ENCODE results near the gene CACNB4.

CACNB4 gene

DNA sequence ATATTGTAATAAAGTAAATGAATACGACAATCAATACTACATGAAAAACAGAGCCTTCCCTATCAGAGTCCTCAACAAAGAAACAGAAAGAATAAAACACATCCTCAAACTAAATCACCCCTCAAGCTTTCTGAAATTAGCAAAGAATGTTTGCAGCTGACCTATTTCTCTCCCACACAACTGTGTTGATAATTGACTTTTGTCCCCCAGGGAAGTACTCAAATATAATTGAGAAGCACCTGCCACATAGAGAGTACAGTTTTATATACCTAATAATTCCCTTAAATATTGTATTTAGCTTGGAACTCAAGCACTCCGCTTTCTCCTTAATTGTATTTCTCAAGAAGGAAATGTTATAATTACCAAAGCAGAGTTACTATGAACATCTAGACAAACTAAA, 12.6 kb downstream of the CACNB4 start:
- DNase-seq, result no peak

GRCh38 chr2:152084076-152084475, 14.8 kb downstream of the CACNB4 start:
- DNase-seq, result no peak

DNA sequence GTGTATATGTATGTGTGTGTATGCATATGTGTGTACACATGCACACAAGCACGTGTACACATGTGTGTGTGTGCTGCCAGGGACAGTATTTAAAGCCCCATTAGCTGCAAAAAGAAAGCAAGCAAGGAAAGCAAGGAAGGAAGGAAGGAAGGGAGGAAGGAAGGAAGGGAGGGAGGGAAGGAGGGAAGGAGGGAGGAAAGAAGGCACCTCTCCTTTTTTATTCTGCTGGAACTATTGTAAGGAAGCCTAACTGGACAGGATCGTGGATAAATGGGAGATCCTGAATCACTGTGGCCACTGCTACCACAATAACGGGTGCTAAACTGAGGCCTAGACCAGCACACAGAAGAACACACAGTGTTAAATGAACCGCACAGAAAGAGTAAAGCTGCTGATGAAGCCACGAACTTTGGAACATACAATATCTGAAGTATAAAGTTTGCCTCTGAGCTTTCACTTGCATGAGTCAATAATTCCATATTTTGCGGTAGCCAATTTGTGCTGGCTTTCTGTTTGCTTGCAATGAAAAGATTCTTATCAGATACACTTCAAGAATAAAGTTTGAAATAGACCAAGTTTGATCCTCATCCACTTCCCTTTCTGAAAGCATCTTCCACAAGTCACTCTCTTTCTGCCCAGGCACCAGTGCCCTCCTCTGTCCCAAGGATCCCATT, 15.5 kb downstream of the CACNB4 start:
- DNase-seq, result no peak

- DNase-seq, result no peak
Observed at GRCh38 chr2:152078662-152079061, 20.2 kb downstream of the CACNB4 start.

DNA sequence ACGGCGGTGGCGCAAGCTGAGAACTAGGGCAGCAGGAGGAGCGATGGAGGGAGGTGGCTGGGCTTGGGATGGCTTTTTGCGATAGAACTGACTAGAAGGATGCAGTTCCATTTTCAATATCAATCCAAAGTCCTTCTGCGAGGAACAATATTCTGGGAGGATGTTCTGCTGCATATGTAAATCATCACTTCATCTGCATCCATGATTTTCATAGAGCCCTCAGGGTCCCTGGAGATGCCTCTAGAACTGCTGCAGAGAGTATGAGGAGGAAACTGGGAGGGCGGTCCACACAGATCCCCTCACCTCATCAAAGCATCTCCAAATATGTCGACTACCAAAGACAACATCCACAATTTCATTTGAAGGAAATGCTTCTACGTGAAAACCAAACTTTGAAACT, 20.8 kb downstream of the CACNB4 start:
- no peak for DNase-seq

GRCh38 chr2:152075461-152076050, 23.3 kb downstream of the CACNB4 start:
- DNase-seq, result no peak

GRCh38 chr2:152072011-152072410, 26.8 kb downstream of the CACNB4 start:
- no peak for DNase-seq

GRCh38 chr2:152071518-152071917, 27.3 kb downstream of the CACNB4 start:
- DNase-seq, result no peak

DNA sequence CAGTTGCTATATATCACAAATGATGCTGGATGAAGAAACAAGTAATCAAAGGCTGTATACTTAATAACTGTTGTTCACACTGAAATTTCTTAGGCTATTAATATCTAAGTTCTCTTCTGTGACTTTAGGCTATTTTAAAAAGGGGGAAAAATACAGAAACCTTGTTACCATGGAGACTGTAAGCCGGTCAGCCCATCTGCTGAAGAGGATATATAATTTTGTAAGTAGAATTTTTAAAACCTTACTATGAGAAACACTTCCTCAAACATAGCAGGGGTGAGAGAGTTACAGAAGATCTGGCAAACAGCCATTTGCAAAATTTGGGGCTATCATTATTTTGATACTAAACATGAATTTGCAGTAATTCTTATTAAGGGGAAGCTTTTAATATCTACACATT, 27.8 kb downstream of the CACNB4 start:
- DNase-seq, result no peak

DNA sequence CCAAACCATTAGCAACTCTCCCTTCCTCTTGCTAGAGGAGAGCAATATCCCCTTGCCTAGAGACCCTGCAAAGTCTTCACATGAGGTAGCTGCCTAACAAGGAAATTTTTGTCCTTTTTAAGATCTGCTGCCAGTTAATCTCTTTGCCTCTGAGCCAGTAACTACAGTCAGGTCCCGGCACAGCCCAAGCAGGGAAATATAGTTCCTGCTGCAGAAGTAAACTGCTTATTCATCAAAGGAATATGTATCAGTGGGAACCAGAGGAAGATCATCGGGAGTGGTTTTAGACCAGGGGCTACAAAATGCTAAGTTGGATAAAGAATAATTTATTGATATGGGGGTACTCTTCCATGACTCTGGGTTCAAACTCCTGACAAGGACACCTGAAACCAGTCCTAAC, 30.6 kb downstream of the CACNB4 start:
- no peak for DNase-seq

- DNase-seq, result no peak
Observed at GRCh38 chr2:152067823-152068222, 31.0 kb downstream of the CACNB4 start.

GRCh38 chr2:152065945-152066344, 32.9 kb downstream of the CACNB4 start:
- no peak for DNase-seq

DNA sequence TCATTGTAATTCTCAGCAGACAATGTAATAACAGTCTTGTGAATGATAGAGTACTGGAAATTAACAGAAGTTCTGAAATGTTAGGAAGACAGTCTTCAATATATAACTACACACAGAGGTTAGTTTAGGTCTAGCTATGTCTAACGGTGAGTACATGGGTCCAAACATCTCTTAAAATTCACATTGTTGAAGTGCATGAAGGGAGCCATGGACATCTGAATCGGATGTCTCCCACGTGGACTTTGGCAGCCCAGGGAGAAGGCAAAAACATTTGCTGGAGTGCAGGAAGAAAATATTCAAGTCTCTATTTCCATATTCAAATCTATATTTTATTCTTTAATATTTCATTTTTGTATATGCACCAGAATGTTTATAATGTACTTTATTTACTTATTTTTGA, 34.8 kb downstream of the CACNB4 start:
- DNase-seq, result no peak

- DNase-seq, result no peak
Observed at GRCh38 chr2:152063325-152063924, 35.4 kb downstream of the CACNB4 start.

DNA sequence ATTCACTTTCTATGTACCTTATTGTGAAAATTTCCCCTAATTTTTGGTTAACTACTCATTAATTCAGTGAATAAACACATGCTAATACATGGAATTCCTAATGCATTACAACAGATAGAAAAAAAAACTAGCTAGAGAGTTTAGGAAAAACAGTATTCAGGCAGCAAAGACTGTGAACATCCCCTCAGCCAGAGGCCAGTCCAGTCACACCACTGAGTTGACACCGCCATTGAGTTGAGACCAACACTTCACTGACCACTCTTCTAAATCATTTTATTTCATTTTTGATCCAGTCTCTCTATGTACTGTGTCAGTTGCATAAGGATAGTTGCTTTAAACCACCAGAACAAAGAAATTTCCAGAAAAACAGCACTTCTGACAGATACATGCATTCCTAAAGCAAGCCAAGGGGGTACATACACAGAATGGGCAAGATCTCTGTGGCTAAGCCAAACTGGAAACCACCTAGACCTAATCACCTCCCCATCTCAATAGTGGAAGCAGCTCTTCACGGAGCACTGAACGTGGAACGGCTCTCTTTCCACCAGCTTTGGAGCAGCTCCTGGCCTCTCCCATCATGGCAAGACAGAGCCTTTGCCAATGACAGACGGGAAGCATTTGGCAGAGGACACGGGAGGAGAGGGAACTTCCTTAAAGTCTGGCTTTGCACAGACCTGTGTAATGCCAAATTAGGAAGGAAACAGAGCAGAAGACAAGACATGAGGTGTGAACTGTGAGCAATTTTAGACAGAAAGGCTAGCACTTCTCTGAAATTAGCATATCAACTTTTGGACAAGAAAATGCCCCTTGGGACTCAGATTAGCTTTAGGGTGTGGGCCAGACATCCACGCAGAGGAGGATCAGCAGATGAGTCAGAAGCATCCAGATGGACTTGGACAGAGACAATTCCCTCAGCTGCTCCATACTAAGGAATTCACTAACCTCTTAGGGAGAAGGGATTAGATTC, 36.4 kb downstream of the CACNB4 start:
- no peak for DNase-seq

DNA sequence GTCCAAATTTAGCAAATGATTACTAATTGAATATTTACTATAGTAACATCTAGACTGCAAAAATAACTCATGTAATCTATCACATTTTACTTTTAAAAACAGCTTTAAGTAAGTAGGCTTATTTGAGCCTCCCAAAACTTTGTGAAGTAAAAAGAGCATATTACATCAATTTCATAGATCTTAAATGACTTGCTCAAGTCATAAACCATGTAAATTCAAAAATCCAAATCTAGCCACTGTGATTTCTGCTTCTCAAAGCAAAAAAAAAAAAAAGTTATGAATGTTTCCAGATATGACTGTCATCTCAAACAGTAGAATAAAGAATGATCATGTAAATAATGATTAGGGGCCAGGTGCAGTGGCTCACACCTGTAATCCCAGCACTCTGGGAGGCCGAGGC, 37.5 kb downstream of the CACNB4 start:
- no peak for DNase-seq

- DNase-seq, result no peak
Observed at GRCh38 chr2:152058655-152059054, 40.2 kb downstream of the CACNB4 start.

DNA sequence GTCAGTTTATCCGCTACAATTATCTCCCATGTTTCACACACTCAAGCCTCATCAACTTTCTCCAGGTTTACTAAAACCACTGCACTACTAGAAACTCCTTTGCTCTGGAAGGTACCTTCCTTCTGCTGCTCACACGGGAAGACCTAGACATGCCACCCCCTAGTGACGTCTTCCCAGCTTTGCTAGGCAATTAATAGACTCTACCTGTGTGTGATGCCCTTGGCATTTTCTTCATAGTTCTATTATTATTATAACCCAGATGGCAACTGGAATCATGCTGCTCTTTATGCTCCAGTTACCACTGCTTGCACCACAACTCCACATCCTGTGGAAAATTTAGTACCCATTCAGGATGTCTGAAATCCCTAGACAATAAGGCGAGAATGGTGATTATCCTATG, 42.4 kb downstream of the CACNB4 start:
- DNase-seq, result no peak

GRCh38 chr2:152055366-152056108, 43.3 kb downstream of the CACNB4 start:
- no peak for DNase-seq

- no peak for DNase-seq
Observed at GRCh38 chr2:152054593-152054992, 44.3 kb downstream of the CACNB4 start.

DNA sequence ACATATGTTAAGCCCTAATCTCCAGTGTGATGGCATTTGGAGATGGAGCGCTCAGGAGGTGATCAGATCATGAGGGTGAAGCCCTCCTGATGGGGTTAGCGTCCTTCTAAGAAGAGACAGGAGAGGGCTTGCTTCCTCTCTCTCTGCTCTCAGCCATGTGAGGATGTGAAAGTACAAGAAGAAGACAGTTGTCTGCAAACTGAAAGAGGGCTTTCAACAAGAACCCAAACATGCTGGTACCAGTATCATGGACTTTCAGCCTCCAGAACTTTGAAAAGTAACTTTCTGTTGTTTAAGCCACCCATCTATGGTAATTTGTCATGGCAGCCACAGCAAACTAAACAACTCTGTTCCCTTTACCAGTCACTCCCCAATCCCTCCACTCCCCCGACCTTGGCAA, 47.4 kb downstream of the CACNB4 start:
- no peak for DNase-seq

- no peak for DNase-seq
Observed at GRCh38 chr2:152050915-152051314, 47.9 kb downstream of the CACNB4 start.

- no peak for DNase-seq
Observed at GRCh38 chr2:152050341-152050740, 48.5 kb downstream of the CACNB4 start.
